GM19324 (cell line): ENCODE results near the gene PDCD6IP.
A peak's percentile ranks its signal among the peaks of the same experiment; 100 is the strongest.

Source experiments
- ATAC-seq: cut with Tn5 transposase; IDR thresholded peaks from one replicate; pipeline ENCODE4 v1.9.1; 2021; ENCODE audit warnings: mild to moderate bottlenecking, moderate library complexity; ENCODE audit not compliant: unreplicated experiment, low FRiP score

PDCD6IP gene

GRCh38 chr3:33886015-33886414 lies 87.6 kb downstream of the PDCD6IP start:
- ATAC-seq, result no peak

GRCh38 chr3:33887478-33887877 lies 89.0 kb downstream of the PDCD6IP start:
- no peak for ATAC-seq

- ATAC-seq, result no peak
These were observed 91.1 kb downstream of the PDCD6IP start for GRCh38 chr3:33889394-33890039.

- no peak for ATAC-seq
These were observed 94.2 kb downstream of the PDCD6IP start for GRCh38 chr3:33892655-33893054.

- ATAC-seq, result no peak
These were observed 97.2 kb downstream of the PDCD6IP start for GRCh38 chr3:33895658-33896057.

GRCh38 chr3:33897306-33897705 lies 98.9 kb downstream of the PDCD6IP start:
- ATAC-seq, result no peak

GRCh38 chr3:33898901-33899300 lies 100.5 kb downstream of the PDCD6IP start:
- no peak for ATAC-seq

- ATAC-seq, result no peak
These were observed 102.0 kb downstream of the PDCD6IP start for GRCh38 chr3:33900440-33900808.

GRCh38 chr3:33900809-33901505 lies 102.5 kb downstream of the PDCD6IP start:
- ATAC-seq, result no peak

GRCh38 chr3:33901862-33902563 lies 103.6 kb downstream of the PDCD6IP start:
- no peak for ATAC-seq

GRCh38 chr3:33904730-33905129 lies 106.3 kb downstream of the PDCD6IP start:
- ATAC-seq, result no peak

GRCh38 chr3:33908250-33908851 lies 109.9 kb downstream of the PDCD6IP start:
- ATAC-seq, result no peak

GRCh38 chr3:33909547-33909946 lies 111.1 kb downstream of the PDCD6IP start:
- no peak for ATAC-seq

GRCh38 chr3:33910031-33910430 lies 111.6 kb downstream of the PDCD6IP start:
- no peak for ATAC-seq

- no peak for ATAC-seq
These were observed 113.3 kb downstream of the PDCD6IP start for GRCh38 chr3:33911525-33912322.

- ATAC-seq, result no peak
These were observed 115.8 kb downstream of the PDCD6IP start for GRCh38 chr3:33914212-33914611.

- no peak for ATAC-seq
These were observed 116.4 kb downstream of the PDCD6IP start for GRCh38 chr3:33914731-33915379.

GRCh38 chr3:33915796-33916546 lies 117.5 kb downstream of the PDCD6IP start:
- ATAC-seq, result peak; percentile 68

- no peak for ATAC-seq
These were observed 119.8 kb downstream of the PDCD6IP start for GRCh38 chr3:33918126-33918756.
